GM12878 (cell line): Measurements from ENCODE around the gene TMEM87A. TPM values are rescaled to one million over a fixed set of nuclear protein-coding genes. Genes with fewer than 3 reads are reported as not detected.

ENCODE experiments used
- ASH2L ChIP-seq: fragments of 300-600, 200-600 bp; sonication (generic); IDR thresholded peaks from 2 replicates; pipeline ENCODE4 v1.6.1; 2017; ENCODE audit warnings: low read depth, mild to moderate bottlenecking, borderline replicate concordance
- BHLHE40 ChIP-seq, 2 experiments: fragments of 450-650 bp in 1 of 2; IDR thresholded peaks; 2 replicates each; pipeline ENCODE4 v1.6.1; 2011 to 2017; ENCODE audit warnings: low read depth in 2 of 2, borderline replicate concordance in 1 of 2, improper control_type of control experiment in 1 of 2, low read length in 1 of 2, mild to moderate bottlenecking in 1 of 2
- BMI1 ChIP-seq: fragments of 450-650 bp; IDR thresholded peaks from 2 replicates; pipeline ENCODE4 v1.6.1; 2016; ENCODE audit warnings: mild to moderate bottlenecking, moderate library complexity, borderline replicate concordance
- CBX5 ChIP-seq: sonication (generic); IDR thresholded peaks from 2 replicates; pipeline ENCODE4 v1.6.1; 2016; ENCODE audit warnings: low read depth, moderate library complexity, mild to moderate bottlenecking, inconsistent platforms
- CEBPZ ChIP-seq: fragments of 150-350 bp; IDR thresholded peaks from 2 replicates; pipeline ENCODE4 v1.6.1; 2016; ENCODE audit warnings: low read depth, low read length
- CHD2 ChIP-seq: IDR thresholded peaks from 2 replicates; pipeline ENCODE4 v1.6.1; 2011; ENCODE audit warnings: low read depth, low read length, improper control_type of control experiment, borderline replicate concordance
- CREM ChIP-seq: IDR thresholded peaks from 2 replicates; pipeline ENCODE4 v1.6.1; 2014; ENCODE audit warnings: antibody characterized with exemption, low read depth
- GATAD2B ChIP-seq: fragments of 450-650 bp; conservative IDR thresholded peaks from 2 replicates; pipeline ENCODE4 v1.6.1; 2017; ENCODE audit warnings: low read depth, mild to moderate bottlenecking, moderate library complexity
- IKZF2 ChIP-seq, 2 experiments: fragments of 450-650 bp; IDR thresholded peaks; 2 replicates each; pipeline ENCODE4 v1.6.1; 2017; ENCODE audit warnings: mild to moderate bottlenecking in 2 of 2, moderate library complexity in 2 of 2
- JUND ChIP-seq: IDR thresholded peaks from 2 replicates; pipeline ENCODE4 v1.6.1; 2012; ENCODE audit warnings: low read depth, mild to moderate bottlenecking, low read length, improper control_type of control experiment, moderate library complexity
- LARP7 ChIP-seq: fragments of 450-650 bp; IDR thresholded peaks from 2 replicates; pipeline ENCODE4 v1.6.1; 2017; ENCODE audit warnings: mild to moderate bottlenecking
- MEF2A ChIP-seq: IDR thresholded peaks from 2 replicates; pipeline ENCODE4 v1.6.1; 2011; ENCODE audit warnings: low read depth, mild to moderate bottlenecking, low read length, moderate library complexity; ENCODE audit not compliant: insufficient read depth
- MYC ChIP-seq: IDR thresholded peaks from 2 replicates; pipeline ENCODE4 v1.6.1; 2011; ENCODE audit warnings: mild to moderate bottlenecking, low read length, moderate library complexity, inconsistent platforms; ENCODE audit not compliant: insufficient read depth, insufficient replicate concordance, insufficient read length, severe bottlenecking
- POLR2AphosphoS5 ChIP-seq: IDR thresholded peaks from 2 replicates; pipeline ENCODE4 v1.6.1; 2011; ENCODE audit warnings: mild to moderate bottlenecking, low read length, inconsistent platforms
- PRDM15 ChIP-seq: fragments of 450-650 bp; formaldehyde crosslinking; IDR thresholded peaks from 2 replicates; pipeline ENCODE4 v1.4.0; 2020; ENCODE audit warnings: mild to moderate bottlenecking, moderate library complexity
- RELB ChIP-seq: fragments of 450-650 bp; IDR thresholded peaks from 2 replicates; pipeline ENCODE4 v1.6.1; 2017; ENCODE audit warnings: low read depth, mild to moderate bottlenecking, moderate library complexity
- RUNX3 ChIP-seq: IDR thresholded peaks from 2 replicates; pipeline ENCODE4 v1.6.1; 2012; ENCODE audit warnings: low read length, inconsistent platforms
- SREBF2 ChIP-seq: IDR thresholded peaks from 2 replicates; pipeline ENCODE4 v1.6.1; 2012; ENCODE audit warnings: mild to moderate bottlenecking, low read length
- USF1 ChIP-seq: IDR thresholded peaks from 2 replicates; pipeline ENCODE4 v1.6.1; 2011; ENCODE audit warnings: borderline replicate concordance, low read depth, mild to moderate bottlenecking, moderate library complexity, mixed read lengths, low read length; ENCODE audit not compliant: insufficient read depth; ENCODE audit errors: extremely low read length
- YBX1 ChIP-seq: fragments of 450-650 bp; IDR thresholded peaks from 2 replicates; pipeline ENCODE4 v1.6.1; 2016; ENCODE audit warnings: antibody characterized with exemption
- polyA plus RNA-seq, 11 experiments: library from polyadenylated mRNA; depleted of rRNA in 4 of 11; unstranded in 6 of 11; stranded (reverse) in 5 of 11; fragments of >200 nt; fragmentation: Nextera tagmentation in 4 of 11; fragmentation: Illumina TruSeq in 1 of 11; extraction: Ambion mirVana in 4 of 11; extraction: Trizol in 1 of 11; gene quantifications; 1 replicate in 1 of 11; 2 replicates in 10 of 11; pipeline versions ENCODE4 v1.2.1 to v1.2.3, GENCODE V29; 2011 to 2016; ENCODE audit warnings: inconsistent platforms in 2 of 11, missing spikeins in 2 of 11, low read depth in 1 of 11
- total RNA-seq, 4 experiments: library from RNA; depleted of rRNA in 3 of 4; stranded (reverse); fragments of >200 nt in 3 of 4; fragmentation: Illumina TruSeq in 1 of 4; extraction: Trizol in 1 of 4; gene quantifications; 2 replicates each; pipeline versions ENCODE4 v1.2.1 to v1.2.3, GENCODE V29; 2013 to 2021

TMEM87A gene
- total and polyA plus RNA-seq, 10 of the 15 experiments (the other 5 are each of a cell fraction or from before 2014, with no cell fraction given): 18.2 to 53.2 (median 33.4) TPM

- TF ChIP-seq SREBF2 (no peak), BHLHE40 (IDR thresholded peaks at IDR 0.05; ENCODE audit: borderline replicate concordance in 1 of 2, low read depth in 2 of 2, low read length in 1 of 2) (no peak), BMI1 (no peak), CREM (peak; percentile 37; the same call in 1 of the 2 replicates), LARP7 (peak; percentile 79; the same call in 1 of the 2 replicates), POLR2AphosphoS5 (peak; percentile 93), USF1 (no peak), MYC (no peak), IKZF2 (IDR thresholded peaks at IDR 0.05) (no peak), YBX1 (no peak), CEBPZ (no peak), CBX5 (no peak), RELB (0 out of 2 replicates have a peak, but pooled peaks have one; percentile 53), JUND (no peak), ASH2L (no peak), RUNX3 (no peak), CHD2 (peak; percentile 51), GATAD2B (peak; percentile 63; the same call in 1 of the 2 replicates), PRDM15 (CRISPR knock-in tag) (no peak), MEF2A (no peak)
Observed at GRCh38 chr15:42207674-42208579, 65.3 kb downstream of the TMEM87A start, which contains the start of gene VPS39 (continued).
